GM19468 (cell line): ENCODE results near the gene GPRC5B.

Experiments used
- ATAC-seq: cut with Tn5 transposase; IDR thresholded peaks from one replicate; pipeline ENCODE4 v1.9.1; 2021; ENCODE audit warnings: mild to moderate bottlenecking, moderate library complexity, moderate number of reproducible peaks; ENCODE audit not compliant: unreplicated experiment; ENCODE audit errors: extremely low read depth

The GPRC5B gene

DNA sequence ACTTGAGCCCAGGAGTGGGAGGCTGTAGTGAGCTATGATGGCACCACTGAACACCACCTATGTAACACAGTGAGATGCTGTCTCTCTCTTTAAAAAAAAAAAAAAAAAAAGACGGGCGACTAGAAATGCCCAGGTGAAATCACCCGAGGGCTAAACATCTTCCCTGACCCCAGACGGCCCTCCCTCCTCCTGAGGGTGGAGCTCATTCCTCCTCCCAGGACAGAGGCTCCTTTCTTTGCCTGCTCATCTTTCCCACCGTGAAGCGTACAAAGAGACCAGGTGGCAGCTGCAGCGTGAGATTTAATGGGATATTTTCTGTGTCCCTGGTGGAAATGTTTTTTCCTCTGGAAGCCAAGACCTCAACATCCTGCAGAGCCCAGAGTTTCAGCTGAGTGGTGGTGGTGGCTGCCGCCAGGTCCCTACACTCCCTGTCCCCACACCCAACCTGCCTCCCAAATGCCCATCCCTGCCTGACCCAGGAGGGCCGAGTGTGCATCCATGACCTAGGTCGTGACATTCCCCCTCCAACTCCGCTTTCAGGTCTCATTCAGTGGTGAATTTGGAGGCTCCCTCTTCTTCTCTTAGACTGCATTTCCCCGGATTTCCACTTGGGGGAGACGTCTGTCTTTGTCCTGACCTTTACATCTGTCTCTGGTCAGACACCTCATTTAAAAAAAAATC lies 14.4 kb upstream of the GPRC5B start:
- no peak for ATAC-seq

DNA sequence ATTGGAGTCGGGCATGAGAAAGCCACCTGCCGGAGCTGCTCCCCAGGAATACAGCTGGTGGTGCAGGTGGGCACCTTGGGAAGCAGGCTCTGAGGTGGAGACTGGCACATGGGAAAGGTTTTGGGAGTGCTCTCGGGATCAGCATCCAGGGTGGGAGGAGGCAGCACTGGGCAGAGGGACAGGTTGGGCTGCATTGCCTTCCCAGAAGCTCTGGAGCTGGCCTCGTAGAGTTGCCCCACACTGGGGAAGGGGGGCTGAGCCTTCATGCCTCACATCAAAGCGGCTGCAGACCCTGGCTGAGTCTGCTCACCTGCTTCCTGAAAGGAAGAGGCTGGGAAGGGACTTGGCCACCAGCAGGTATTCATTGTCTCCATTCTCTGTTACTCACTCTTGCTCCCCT lies 13.5 kb upstream of the GPRC5B start:
- ATAC-seq: no peak

DNA sequence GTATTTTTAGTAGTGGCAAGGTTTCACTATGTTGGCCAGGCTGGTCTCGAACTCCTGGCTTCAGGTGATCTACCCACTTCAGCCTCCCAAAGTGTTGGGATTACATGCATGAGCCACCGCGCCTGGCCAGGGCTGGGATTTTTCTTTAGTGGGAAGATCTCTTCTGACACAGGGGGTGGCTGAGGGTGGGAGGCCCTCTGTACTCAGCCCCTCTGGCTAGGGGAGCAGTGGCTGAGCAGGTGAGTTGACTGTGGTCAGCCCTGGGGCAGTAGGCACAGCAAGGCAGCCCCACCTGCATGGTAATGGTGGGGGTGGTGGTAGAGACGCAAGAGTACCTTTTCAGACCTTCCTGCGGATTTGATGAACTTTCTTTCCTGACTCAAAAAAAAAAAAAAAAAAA lies 12.3 kb upstream of the GPRC5B start:
- ATAC-seq: no peak

DNA sequence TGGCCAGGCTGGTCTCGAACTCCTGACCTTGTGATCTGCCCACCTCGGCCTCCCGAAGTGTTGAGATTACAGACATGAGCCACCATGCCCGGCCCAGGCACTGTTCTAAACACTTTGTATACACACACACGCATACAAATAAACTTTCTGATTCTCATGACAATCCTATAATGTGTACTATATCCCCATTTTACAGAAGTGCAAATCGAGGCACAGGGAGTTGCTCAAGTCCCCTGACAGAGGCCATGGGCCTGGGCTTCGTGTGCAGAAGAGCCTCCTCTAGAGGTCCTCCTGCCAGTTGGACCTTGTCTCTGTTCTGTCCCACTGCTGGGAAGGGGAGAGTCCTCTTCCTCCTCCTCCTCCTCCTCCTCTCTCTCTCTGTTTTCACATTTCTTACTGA lies 9.9 kb upstream of the GPRC5B start:
- no peak for ATAC-seq

DNA sequence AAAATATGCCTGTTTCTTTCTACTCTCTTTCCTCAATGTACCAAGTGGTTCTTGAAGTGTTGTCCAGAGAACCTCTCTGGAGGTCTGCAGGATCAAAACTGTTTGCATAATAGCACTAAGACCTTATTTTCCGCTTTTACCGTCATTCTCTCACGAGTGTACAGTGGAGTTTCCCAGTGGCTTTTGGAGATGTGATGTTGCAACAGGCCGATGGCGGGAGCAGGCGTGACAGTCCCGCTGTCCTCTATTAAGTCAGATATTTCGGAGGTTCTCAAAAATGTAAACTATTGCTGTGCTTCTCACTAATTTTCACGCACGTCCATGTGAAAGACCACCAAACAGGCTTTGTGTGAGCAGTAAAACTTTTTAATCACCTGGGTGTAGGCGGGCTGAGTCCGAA lies 8.3 kb upstream of the GPRC5B start:
- ATAC-seq: no peak

DNA sequence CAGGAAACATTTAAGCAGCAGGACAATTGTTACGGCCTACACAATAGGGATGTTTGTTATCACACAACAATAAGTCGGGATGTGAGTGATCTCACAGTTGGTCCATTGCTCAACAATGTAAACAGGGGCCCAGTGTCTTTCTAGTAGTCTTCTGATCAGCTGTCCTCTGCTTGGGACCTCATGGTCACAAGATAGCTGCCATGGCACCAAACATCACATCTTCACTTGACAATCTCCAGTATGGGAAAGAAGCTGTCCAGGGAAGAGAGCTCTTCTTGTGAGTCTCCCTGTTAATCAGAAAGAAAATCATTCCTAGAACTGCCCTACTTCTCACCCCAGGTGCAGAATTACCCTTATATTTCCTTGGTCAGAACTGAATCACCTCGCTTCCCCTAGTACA lies 6.3 kb upstream of the GPRC5B start:
- no peak for ATAC-seq

DNA sequence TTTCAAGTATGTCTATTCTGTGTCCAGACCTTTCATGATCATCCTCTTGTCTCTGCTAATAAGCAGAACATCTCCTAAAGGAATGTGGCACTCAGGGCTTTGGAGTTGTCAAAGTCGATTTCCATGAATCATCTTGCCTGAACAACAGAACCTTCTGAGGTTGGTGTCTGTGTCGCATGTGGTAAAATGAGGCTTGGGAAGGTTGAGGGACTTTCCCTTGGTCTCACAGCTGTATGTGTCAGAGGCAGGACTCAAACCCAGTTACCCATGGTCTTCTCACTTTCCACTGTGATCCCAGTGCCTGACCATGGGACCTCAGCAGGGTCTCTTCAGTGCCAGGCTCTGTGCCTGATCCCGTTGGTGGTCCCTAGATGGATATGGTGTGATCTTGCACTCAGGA lies 4.2 kb upstream of the GPRC5B start:
- no peak for ATAC-seq

DNA sequence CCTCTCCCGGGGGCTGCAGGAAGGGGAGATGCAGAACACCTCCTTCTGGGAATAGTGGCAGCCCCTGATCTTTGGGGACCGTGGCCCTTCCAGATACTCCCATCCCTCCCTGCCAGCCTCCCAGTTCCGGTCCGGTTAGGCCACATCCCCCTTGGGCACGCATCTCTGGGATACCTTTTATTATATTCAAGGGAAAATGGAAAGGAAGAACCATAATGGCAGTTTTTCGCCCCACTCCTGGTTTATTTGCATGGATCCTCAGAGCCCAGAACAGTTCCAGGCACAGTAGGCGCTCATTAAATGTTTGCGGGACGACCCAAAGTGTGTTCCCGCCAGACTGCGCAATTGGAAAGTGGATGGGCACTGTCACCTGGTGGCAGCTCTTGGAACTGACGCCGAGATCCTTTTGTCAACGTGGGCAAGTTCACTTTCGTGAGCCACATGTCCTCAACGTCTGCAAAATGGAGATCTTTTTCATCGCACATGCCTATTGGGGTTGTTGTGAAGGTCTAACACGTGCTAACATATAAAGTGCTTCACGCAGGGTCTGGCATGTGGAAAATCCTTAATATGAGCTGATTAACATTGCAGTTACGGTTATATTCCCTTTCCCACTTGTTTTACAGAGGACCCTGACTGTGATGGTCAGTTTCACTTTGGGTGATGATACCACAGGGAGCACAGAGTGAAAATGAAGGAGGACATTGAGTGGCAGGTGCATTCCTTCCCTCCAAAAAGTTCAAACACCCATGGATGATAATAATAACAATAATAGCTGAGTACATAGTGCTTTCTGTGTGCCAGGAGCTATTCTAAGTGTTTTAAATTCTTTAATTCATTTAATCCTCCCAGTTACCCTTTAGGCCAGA lies 1.7 kb upstream of the GPRC5B start:
- ATAC-seq: no peak

DNA sequence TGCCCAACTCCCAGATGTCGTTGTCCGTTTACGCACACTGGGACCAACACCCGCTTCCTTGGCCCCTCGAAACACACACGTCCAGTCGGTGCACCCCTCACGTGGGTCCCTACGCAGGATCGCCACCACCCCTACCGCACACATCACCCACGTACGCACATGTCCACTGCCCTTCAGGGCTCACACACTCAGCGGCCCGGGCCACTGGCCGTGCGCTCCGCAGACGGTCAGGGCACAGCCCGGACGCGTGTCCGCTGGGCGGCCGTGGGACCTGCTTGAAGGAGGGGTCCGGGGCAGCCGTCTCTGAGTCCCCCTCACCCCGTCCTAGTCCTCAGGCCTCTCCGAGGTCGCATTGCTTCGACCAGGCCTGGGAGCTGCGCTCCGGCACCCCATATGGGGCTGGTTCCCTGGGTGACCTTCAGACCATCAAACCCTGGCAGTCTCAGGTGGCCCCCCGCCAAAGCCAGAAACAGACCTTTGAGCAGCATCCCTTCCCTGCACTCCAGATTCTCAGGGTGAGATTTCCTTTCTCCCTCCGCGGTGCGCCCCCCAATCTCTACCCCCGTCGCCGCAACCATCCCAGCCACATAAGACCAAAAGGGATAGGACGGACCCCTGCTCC lies 914 bp upstream of the GPRC5B start:
- ATAC-seq: no peak

DNA sequence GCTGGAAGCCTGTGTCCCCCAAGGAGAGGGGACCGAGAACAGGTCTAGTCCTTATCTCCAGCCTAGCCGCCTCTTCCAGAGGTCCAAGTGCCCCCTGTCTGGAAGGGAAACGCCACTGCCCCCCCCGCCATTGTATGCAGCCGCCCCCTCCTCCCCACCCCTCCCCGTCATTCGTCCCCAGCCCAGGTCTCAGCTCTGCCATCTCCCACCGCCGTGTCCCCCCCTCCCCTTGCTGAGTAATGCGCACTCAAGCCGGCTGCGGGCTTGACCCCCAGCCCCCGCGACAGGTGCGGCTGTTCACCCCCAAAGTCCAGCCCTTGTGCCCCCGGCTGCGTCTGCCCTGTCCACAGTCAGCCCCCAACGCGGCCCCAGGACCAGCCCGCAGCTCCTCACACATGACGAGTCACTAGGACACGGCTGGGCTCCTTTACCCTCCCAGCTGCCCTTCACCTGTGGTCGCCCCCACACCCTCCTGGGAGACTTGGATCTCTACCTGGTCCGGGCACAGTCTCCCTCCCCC lies 622 bp downstream of the GPRC5B start:
- ATAC-seq: no peak

DNA sequence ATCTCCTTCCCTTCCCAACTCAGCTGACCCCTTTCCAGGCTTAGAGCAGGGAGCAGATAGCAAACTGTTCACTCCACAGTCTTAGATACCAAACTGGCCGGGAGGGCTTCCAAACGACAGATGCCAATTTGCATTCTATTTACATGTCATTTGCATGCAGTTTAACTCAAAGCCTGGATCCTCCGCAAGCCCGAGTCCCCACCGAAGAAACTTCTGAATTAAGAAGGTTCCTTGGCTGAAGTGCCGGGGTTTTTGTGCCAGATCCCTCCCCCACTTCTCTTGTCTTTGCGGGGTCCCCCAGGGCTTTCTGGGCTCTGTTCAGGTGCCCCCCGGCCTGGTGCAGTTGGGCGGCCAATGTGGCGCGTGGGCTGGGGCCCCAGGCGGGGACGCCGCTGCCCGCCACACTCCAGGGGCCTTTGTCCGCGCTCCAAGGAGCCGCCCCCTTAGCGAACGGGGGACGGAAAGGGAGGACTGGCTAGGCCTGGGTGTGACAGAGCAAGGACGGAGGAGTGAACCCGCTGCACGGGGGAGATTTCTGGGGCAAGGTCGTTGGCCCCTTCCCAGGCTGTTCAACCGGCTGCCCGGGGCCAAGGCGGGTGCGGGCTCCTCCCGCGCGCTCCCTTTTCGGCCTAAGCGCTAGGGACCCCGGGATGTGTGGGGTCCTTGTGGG lies 1.2 kb downstream of the GPRC5B start:
- ATAC-seq: no peak

DNA sequence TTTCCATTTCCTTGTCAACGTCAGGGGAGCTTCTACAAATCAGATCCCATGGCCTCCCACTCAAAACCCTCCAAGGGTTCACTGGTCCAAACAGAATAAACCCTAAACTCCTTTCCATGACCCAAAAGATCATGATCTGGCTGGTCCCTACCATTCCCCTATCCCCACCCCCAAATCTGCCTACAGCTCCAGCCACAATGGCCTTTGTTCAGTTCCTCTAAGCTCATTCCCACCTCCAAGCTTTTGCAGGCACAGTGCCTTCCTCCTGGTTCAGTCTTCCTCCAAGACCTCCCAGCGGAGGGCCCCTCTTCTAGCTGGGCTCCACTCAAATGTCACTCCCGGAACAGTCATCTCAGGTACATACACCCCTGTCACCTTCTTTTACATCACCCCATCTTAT lies 2.0 kb downstream of the GPRC5B start:
- ATAC-seq: no peak

DNA sequence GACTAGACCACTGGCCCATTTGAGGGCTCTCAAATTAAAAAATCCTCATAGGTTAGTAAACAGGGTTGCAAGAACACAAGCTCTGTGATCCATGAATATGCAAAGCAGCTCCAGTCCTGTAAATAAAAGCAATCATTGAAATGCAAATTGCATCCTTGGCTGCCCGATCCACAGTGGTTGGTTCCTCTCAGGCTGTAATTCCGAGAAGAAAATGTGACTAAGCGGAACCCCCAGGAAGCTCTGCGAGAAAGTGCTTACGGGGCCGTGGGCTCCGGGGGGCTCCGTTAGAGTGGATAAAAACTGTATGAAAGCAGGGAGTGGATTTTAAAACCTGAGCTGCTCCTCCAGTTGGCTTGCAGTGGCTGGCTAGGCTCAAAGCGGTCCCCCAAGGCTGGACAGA lies 2.5 kb downstream of the GPRC5B start:
- no peak for ATAC-seq

DNA sequence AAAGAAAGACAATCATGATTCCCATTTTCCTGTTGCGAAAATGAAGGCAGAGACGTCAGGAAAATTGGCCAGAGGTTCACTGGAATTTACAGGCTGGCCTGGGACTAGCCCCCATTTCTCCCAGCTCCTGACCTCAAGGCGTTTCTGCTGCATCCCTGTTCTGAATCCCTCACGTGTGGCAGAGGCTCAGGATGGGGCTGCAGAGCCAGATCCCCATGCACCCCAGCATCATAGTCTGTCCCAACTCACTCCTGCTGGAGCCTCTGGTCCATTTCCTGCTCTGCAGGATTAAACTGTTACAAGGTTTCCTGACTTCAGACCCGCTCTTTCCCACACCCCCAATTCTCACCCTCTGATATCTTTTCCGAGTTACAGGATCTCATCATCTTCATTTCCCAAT lies 2.9 kb downstream of the GPRC5B start:
- no peak for ATAC-seq

DNA sequence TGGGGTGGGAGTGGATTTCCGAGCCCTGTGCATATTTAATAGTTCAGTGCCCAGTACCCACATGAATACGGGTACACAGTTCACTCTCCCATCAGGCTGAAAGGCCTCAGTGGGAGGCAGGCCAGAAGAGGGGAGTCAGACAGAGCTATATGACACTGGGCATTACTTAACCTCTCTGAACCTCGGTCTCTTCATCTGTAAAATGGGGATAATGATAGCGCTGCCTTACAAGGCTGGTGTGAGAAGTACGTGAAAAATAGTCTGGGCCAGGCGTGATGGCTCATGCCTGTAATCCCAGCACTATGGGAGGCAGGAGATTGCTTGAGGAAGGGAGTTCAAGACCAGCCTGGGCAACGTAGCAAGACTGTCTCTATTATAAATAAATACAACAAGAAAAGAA lies 3.6 kb downstream of the GPRC5B start:
- no peak for ATAC-seq

DNA sequence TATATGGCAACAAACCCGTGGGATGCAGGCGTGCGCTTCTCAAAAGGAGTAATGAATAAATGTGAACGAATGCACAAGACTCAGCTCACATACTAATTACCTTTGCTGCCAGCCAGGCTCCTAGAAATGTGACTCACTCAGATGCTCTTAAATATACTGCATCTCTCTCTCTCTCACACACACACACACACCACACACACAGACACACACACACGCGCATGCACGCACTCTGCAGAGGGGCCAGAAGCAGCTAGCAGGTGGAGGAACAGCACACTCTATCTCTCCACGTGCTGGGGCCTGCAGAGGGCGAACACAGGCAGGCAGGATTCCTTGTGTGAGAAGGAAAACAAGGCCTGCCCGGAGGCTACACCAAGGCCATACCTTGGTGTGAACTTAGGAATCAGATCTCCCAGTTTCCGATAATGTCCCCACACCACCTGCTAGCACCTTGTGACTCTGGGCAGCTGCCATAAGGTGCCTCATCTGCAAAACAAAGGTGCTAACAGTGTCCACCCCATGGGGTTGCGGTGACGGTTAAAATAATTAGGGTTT lies 5.3 kb downstream of the GPRC5B start:
- ATAC-seq: no peak

DNA sequence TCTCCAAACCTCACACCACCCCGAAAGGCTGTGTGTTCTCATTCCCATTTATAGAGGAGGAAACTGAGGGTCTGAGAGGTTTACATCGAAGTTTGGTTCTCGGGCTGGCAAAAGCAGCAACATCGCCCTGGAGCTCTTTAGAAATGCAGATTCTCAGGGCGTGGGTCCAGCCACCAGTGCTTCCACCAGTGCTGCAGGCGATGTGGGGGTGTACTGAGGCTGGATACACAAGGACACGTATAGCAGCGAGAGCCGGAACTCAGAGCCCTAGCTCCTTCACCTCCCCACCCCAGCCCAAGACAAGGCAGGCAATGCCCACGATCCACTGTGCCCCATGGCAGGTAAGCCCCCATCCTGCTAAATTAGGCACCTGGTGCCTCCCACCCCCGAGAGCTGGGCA lies 5.9 kb downstream of the GPRC5B start:
- ATAC-seq: no peak

DNA sequence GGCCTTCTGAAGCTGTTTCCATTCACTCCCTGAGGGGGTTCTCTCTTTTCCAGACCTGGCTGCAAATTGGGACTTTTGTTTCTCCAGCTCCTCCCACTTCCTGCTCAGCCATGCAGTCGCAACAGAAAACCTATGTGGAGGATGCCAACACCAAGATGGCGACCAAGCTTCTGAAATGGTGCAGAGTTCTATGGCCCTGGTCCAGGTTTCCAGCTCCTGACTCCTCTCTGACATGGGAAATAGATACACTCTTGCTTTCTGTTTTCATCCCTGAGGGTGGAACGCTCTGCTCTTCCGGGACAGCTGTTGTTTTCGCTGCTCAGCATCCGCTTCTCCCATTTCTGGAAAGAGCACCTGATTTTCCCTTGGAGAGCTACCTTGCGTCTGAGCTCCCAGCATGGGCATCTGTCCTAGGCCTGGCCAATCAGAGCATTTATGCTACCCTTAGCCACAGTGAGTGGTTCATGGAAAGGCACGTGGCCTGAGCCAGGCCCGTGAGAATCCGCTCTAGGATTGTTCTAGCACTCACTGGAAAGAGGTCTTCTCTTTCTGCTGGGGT lies 8.1 kb downstream of the GPRC5B start:
- no peak for ATAC-seq

DNA sequence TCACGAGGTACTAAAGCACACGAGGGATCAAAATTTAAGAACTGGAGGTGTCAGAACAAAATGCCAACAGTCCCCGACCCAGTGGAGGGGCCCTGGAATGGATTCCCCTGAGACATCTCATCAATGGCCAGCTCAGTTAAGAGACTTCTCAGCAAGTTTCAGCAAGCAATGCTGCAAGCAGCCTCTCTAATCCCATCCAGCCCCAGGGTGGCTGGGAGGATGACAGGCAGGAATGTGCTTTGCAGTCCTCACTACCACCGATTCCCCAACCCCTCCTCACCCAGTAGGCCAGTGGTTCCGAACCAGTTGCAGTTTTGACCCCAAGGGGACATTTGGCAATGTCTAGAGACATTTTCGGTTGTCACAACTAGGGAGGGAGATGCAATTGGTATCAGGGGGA lies 8.7 kb downstream of the GPRC5B start:
- no peak for ATAC-seq
